Heart right ventricle (tissue), 16 donors: ENCODE results near the gene INPP5A. TPM values are rescaled to one million over a fixed set of nuclear protein-coding genes. Genes with fewer than 3 reads are reported as not detected.
A peak's percentile ranks its signal among the peaks of the same experiment; 100 is the strongest.

Experiments
- ATAC-seq, 8 donors: fragments of 200-7000 bp; cut with Tn5 transposase; one replicate each; pipeline ENCODE4 v1.9.1; 2020; ENCODE audit warnings: mild to moderate bottlenecking in 8 of 8, moderate library complexity in 8 of 8, moderate number of reproducible peaks in 1 of 8
- DNase-seq, 2 donors: peaks; one replicate each; pipeline ENCODE4 v3.0.0-alpha.2; 2020
- H3K27ac ChIP-seq, 10 donors: fragments of 200-600 bp; sonication (generic) in 2 of 10; one replicate each; pipeline versions ENCODE4 v1.5.0 to v1.8.0; 2020 to 2022; ENCODE audit warnings: mild to moderate bottlenecking in 3 of 10
- H3K27me3 ChIP-seq, 7 donors: fragments of 200-600 bp; one replicate each; pipeline ENCODE4 v1.8.0; 2021 to 2022; ENCODE audit warnings: mild to moderate bottlenecking in 2 of 7
- H3K36me3 ChIP-seq, 9 donors: fragments of 200-600 bp; sonication (generic) in 1 of 9; one replicate each; pipeline versions ENCODE4 v1.5.0 to v1.8.0; 2020 to 2022; ENCODE audit warnings: mild to moderate bottlenecking in 2 of 9
- H3K4me1 ChIP-seq, 9 donors: fragments of 200-600 bp; sonication (generic) in 1 of 9; one replicate each; pipeline versions ENCODE4 v1.5.0 to v1.8.0; 2020 to 2022; ENCODE audit warnings: mild to moderate bottlenecking in 4 of 9
- H3K4me3 ChIP-seq, 10 donors: fragments of 200-600 bp; sonication (generic) in 2 of 10; one replicate each; pipeline versions ENCODE4 v1.5.0 to v1.8.0; 2020 to 2022; ENCODE audit warnings: mild to moderate bottlenecking in 7 of 10, moderate library complexity in 2 of 10
- H3K9me3 ChIP-seq, 11 donors: fragments of 200-600 bp in 10 of 11; sonication (generic) in 2 of 11; one replicate each; pipeline versions ENCODE4 v1.5.0 to v1.8.0; 2013 to 2022; ENCODE audit warnings: mild to moderate bottlenecking in 2 of 11, control low read depth in 1 of 11, moderate library complexity in 1 of 11
- CTCF ChIP-seq, 9 donors: fragments of 200-600 bp; sonication (generic) in 2 of 9; IDR thresholded peaks; one replicate each; pipeline versions ENCODE4 v1.5.0 to v1.8.0; 2021 to 2022; ENCODE audit warnings: antibody characterized with exemption in 9 of 9, mild to moderate bottlenecking in 5 of 9, moderate library complexity in 1 of 9
- WGBS, 2 donors: extraction: QIAGEN DNeasy Blood & Tissue Kit; methylation state at CpG; one replicate each; pipeline ENCODE4 v1.1.7; 2013; ENCODE audit warnings: inconsistent platforms in 1 of 2; 5-methylcytosine and 5-hydroxymethylcytosine counted together
- intact Hi-C, 10 donors: fragments of 100-400 bp; cut with DNase I; formaldehyde crosslinking; loops; one replicate each; pipeline versions ENCODE4 v1.11.1 to v1.14.2; 2022
- polyA plus RNA-seq, 2 donors: library from polyadenylated mRNA; stranded (reverse); fragments of 200-250 nt; gene quantifications; one replicate each; pipeline ENCODE4 v1.2.3, GENCODE V29; 2013
- total RNA-seq, 10 donors: library from RNA; stranded (reverse); fragmentation: NEBNext Ultra II Directional in 3 of 10; extraction: Animal tissue kit (Norgen Biotek cat#: 25700) in 3 of 10; gene quantifications; one replicate each; pipeline versions ENCODE4 v1.2.1 to v1.2.4, GENCODE V29; 2021 to 2023
- donor health status: Arrhythmogenic right ventricular cardiomyopathy.
- donor health status: ischemic (EF 13 %, LVEDD 7.1; RV severe dilation, severe dysfunction).
- donor health status: healthy with polysubstance abuse.
- donor health status: DM: no; HTN: yes; CAD: no.
- donor health status: DM: no; HTN: no; CAD: no.
- donor health status: ischemic (EF 25% LVEDD 6.9; RV normal size, moderate dysfunction).
- donor health status: ischemic (EF 25% LVEDD 5.7; RV mildly dilated, moderate dysfunction).
- donor health status: healthy.
- donor health status: DM: yes; HTN: yes; CAD: no.
- donor health status: Ischemic cardiomyopathy.
- donor health status: ischemic (EF 35%, LVEDD 5.7; RV mildly dilated, moderate dysfunction).
- donor health status: nonischemic (EF 11% LVEDD 7.7; RV severe dilation, severe dysfunction).
- donor health status: DM: yes; HTN: yes; CAD: no.
- donor health status: PGD.
- donor health status: ischemic (EF 29% LVEDD 5.4; RV normal size, mild dysfunction).
- donor health status: nonischemic (EF 23%, LVEDD 6.1; RV moderate dilation, normal function).

The INPP5A gene
- total and polyA plus RNA-seq, 12 donors = 30.4 to 122 (median 106) TPM

- no peaks in the 10 kb centered on the region for H3K9me3 ChIP-seq
- peaks cover 0 to 24% (median 16%) of the 10 kb centered on the region in 9 donors for H3K36me3 ChIP-seq
- no peak for DNase-seq
- no peak for TF ChIP-seq CTCF (IDR thresholded peaks at IDR 0.05)
- peaks cover 46 to 84% (median 76%) of the 10 kb centered on the region in 7 donors for H3K27me3 ChIP-seq
- peaks cover 0 to 40% (median 27%) of the 10 kb centered on the region in 9 donors for H3K4me1 ChIP-seq
- no peak overlapping the region for H3K27ac ChIP-seq
- 5 to 6% methylated on average over 42 to 57 of the region's 58 CpGs for WGBS, 2 donors
- H3K4me3 ChIP-seq = no peak overlapping the region
- intact Hi-C loops = loop anchor here in 2 of 10 donors (10.0 kb wide), 1 partner anchor 132 kb away; no protein-coding TSS in a partner anchor
- no peak for ATAC-seq
Measured at GRCh38 chr10:132786476-132786883, 248.9 kb downstream of the INPP5A start.

GRCh38 chr10:132786884-132787494, 249.4 kb downstream of the INPP5A start:
- ATAC-seq (no peak), DNase-seq (no peak)
- Histone ChIP-seq H3K9me3 (no peaks in the 10 kb centered on the region), H3K27me3 (peaks cover 46 to 86% (median 78%) of the 10 kb centered on the region in 7 donors), H3K4me3 (peak overlapping the region in 2 of 10 donors; percentile 5), H3K36me3 (peaks cover 0 to 19% (median 11%) of the 10 kb centered on the region in 9 donors), H3K27ac (no peak overlapping the region), H3K4me1 (peaks cover 0 to 40% (median 27%) of the 10 kb centered on the region in 9 donors)
- WGBS, 2 donors = 3 to 4% methylated on average over 74 to 80 of the region's 80 CpGs
- intact Hi-C loops = loop anchor here in 2 of 10 donors (10.0 kb wide), 1 partner anchor 132 kb away; no protein-coding TSS in a partner anchor
- no peak for TF ChIP-seq CTCF (IDR thresholded peaks at IDR 0.05)

- peak in 1 of 8 donors; percentile 27 for ATAC-seq
- H3K4me3 ChIP-seq = peak overlapping the region in 2 of 10 donors; percentile 5
Measured at GRCh38 chr10:132787495-132788179, 250.1 kb downstream of the INPP5A start.

More at GRCh38 chr10:132787495-132788179, 250.1 kb downstream of the INPP5A start:
- DNase-seq = no peak
- Histone ChIP-seq H3K27ac (no peak overlapping the region), H3K36me3 (peaks cover 0 to 13% (median 5%) of the 10 kb centered on the region in 9 donors), H3K4me1 (peaks cover 0 to 40% (median 27%) of the 10 kb centered on the region in 9 donors), H3K9me3 (no peaks in the 10 kb centered on the region), H3K27me3 (peaks cover 46 to 85% (median 78%) of the 10 kb centered on the region in 7 donors)
- TF ChIP-seq CTCF (IDR thresholded peaks at IDR 0.05) = no peak
- intact Hi-C loops = loop anchor here in 2 of 10 donors (10.0 kb wide), 1 partner anchor 133 kb away; no protein-coding TSS in a partner anchor
- 1 to 2% methylated on average over 55 to 80 of the region's 80 CpGs for WGBS, 2 donors
